ENCODE results near the gene MINDY4B. TPM values are rescaled to one million over a fixed set of nuclear protein-coding genes. Genes with fewer than 3 reads are reported as not detected.

MINDY4B gene
- total and polyA plus RNA-seq, 2 of the 4 experiments (the other 2 are of a cell fraction): not detected

GRCh38 chr3:150936693-150937092 lies 31.5 kb upstream of the MINDY4B start:
- 0% methylated on average over 1 of the region's 2 CpGs; no CpG with 5 or more reads in 1 of the 2 experiments for WGBS, 2 experiments (ENCODE audit: extremely low coverage in 2 of 2, insufficient read length in 1 of 2)
- Histone ChIP-seq H2BK5ac (ENCODE audit: low read depth, low read length, poor library complexity, severe bottlenecking) (no peak overlapping the region), H2AK5ac (ENCODE audit: low read depth, low read length) (no peak overlapping the region), H3K9me1 (ENCODE audit: insufficient read depth, low read length) (no peaks in the 10 kb centered on the region), H3K79me1 (ENCODE audit: low read depth in 1 of 2, low read length in 2 of 2) (no peaks in the 10 kb centered on the region), H3K4me2 (ENCODE audit: low read depth, low read length) (no peak overlapping the region), H2AFZ (replicated peaks; ENCODE audit: low read length, poor library complexity) (no peak overlapping the region), H3K9me3 (ENCODE audit: control insufficient read depth, insufficient read depth, low read length) (no peaks in the 10 kb centered on the region), H3K56ac (ENCODE audit: extremely low read depth, insufficient read depth, low read length) (no peak overlapping the region), H3K36me3 (ENCODE audit: control insufficient read depth, insufficient read depth, low read length) (no peaks in the 10 kb centered on the region), H2BK120ac (ENCODE audit: low read depth, low read length) (no peak overlapping the region), H3K4me3 (ENCODE audit: insufficient read depth, low read depth, low read length) (no peak overlapping the region), H2AK9ac (replicated peaks; ENCODE audit: low read depth, low read length, poor library complexity) (no peak overlapping the region), H3K27ac (ENCODE audit: insufficient read depth, low read length) (no peak overlapping the region), H3K14ac (replicated peaks; ENCODE audit: low read depth, low read length) (no peak overlapping the region), H3K23ac (ENCODE audit: low read depth, low read length) (no peak overlapping the region), H4K91ac (ENCODE audit: insufficient read depth, low read depth, low read length) (no peak overlapping the region), H4K20me1 (ENCODE audit: insufficient read depth, low read length) (no peaks in the 10 kb centered on the region), H2BK20ac (ENCODE audit: low read depth, low read length) (no peak overlapping the region), H3K4me1 (ENCODE audit: control insufficient read depth, insufficient read depth, low read length) (no peaks in the 10 kb centered on the region), H2BK15ac (ENCODE audit: low read depth, low read length) (no peak overlapping the region), H3K27me3 (ENCODE audit: control insufficient read depth, insufficient read depth, low read length) (peaks cover 8% of the 10 kb centered on the region), H3K9ac (ENCODE audit: low read depth, low read length) (no peak overlapping the region), H3K18ac (ENCODE audit: low read depth, low read length) (no peak overlapping the region), H3K4ac (ENCODE audit: low read depth, low read length) (no peak overlapping the region), H4K8ac (ENCODE audit: low read depth in 2 of 2, low read length in 2 of 2) (no peak overlapping the region), H4K5ac (ENCODE audit: low read depth, low read length) (no peak overlapping the region)
- BruUV-seq (replicated peaks): no TSS peak
- no peak for TF ChIP-seq ELK1 (IDR thresholded peaks at IDR 0.05; ENCODE audit: borderline replicate concordance, low read depth, low read length)
- no peak for TF ChIP-seq RAD21 (IDR thresholded peaks at IDR 0.05; ENCODE audit: low read length)
- no peak for TF ChIP-seq CEBPB (IDR thresholded peaks at IDR 0.05; ENCODE audit: low read depth, low read length)
- no peak for TF ChIP-seq MXI1 (IDR thresholded peaks at IDR 0.05; ENCODE audit: borderline replicate concordance, low read depth, low read length)
- no peak for TF ChIP-seq NFE2L2 (IDR thresholded peaks at IDR 0.05; ENCODE audit: low read depth, low read length)
- intact Hi-C loops (cut with micrococcal nuclease) (no loop called here), in situ Hi-C loops (cut with MboI; ENCODE audit: low sequenced_read_pairs) (no loop called here), dilution Hi-C loops (cut with HindIII; ENCODE audit: low sequenced_read_pairs, unreplicated experiment) (no loop called here)
- DNase-seq (no peak), ATAC-seq (ENCODE audit: low read depth) (no peak)
- ChIA-PET POLR2A (ENCODE audit: unreplicated experiment) (no interaction called here), CTCF (no interaction called here)
